Pancreas (tissue), 10 donors: Measurements from ENCODE around the gene LDLRAD4. TPM values are rescaled to one million over a fixed set of nuclear protein-coding genes. Genes with fewer than 3 reads are reported as not detected.

ENCODE experiments used
- ATAC-seq, 4 donors: fragments of 200-7000 bp; cut with Tn5 transposase; one replicate each; pipeline versions ENCODE4 v1.8.0 to v1.9.1; 2020; ENCODE audit warnings: mild to moderate bottlenecking in 4 of 4, moderate library complexity in 4 of 4
- DNase-seq, 6 donors: peaks; one replicate each; pipeline ENCODE4 v3.0.0-alpha.2; 2020
- FAIRE-seq: peaks from 2 replicates; lab custom pipeline; 2012; peaks lifted over from hg19 to GRCh38; lab: Jason Lieb, UNC
- H3K27ac ChIP-seq, 4 donors: fragments of 200-600 bp; sonication (generic); 1 replicate in 3 of 4; 2 replicates in 1 of 4; pipeline versions ENCODE4 v1.5.0 to v1.8.0; 2020
- H3K27me3 ChIP-seq, 4 donors: fragments of 200-600 bp; one replicate each; pipeline ENCODE4 v1.8.0; 2021
- H3K36me3 ChIP-seq, 3 donors: fragments of 200-600 bp; sonication (generic) in 1 of 3; one replicate each; pipeline versions ENCODE4 v1.5.0 to v1.8.0; 2020 to 2021
- H3K4me1 ChIP-seq, 3 donors: fragments of 200-600 bp; one replicate each; pipeline ENCODE4 v1.8.0; 2021
- H3K4me3 ChIP-seq, 4 donors: fragments of 200-600 bp; sonication (generic) in 2 of 4; one replicate each; pipeline versions ENCODE4 v1.5.0 to v1.8.0; 2020 to 2021
- H3K9me3 ChIP-seq, 4 donors: fragments of 200-600 bp; one replicate each; pipeline ENCODE4 v1.8.0; 2021
- CTCF ChIP-seq, 4 donors: fragments of 200-600 bp; sonication (generic) in 3 of 4; IDR thresholded peaks; one replicate each; pipeline versions ENCODE4 v1.5.0 to v1.8.0; 2021; ENCODE audit warnings: antibody characterized with exemption in 4 of 4
- WGBS, 2 donors: extraction: QIAGEN DNeasy Blood & Tissue Kit; methylation state at CpG; one replicate each; pipeline ENCODE4 v1.1.7; 2013; 5-methylcytosine and 5-hydroxymethylcytosine counted together
- intact Hi-C, 3 donors: fragments of 100-400 bp; cut with DNase I; formaldehyde crosslinking; loops; one replicate each; pipeline versions ENCODE4 v1.11.1 to v1.14.2; 2022
- polyA plus RNA-seq, 2 donors: library from polyadenylated mRNA; stranded (reverse); fragments of 200-250 nt; gene quantifications; one replicate each; pipeline ENCODE4 v1.2.3, GENCODE V29; 2013
- total RNA-seq, 6 donors: library from RNA; stranded (reverse); fragmentation: NEBNext Ultra II Directional in 4 of 6; extraction: Animal tissue kit (Norgen Biotek cat#: 25700) in 4 of 6; gene quantifications; one replicate each; pipeline versions ENCODE4 v1.2.1 to v1.2.4, GENCODE V29; 2021 to 2023
- donor health status: healthy with polysubstance abuse.
- donor health status: DM: no; HTN: no; CAD: no; lungs with moderate emphysema.
- donor health status: DM: no; HTN: no; CAD: no.
- donor health status: control.
- donor health status: control.
- donor health status: Bipolar disorder and iron deficiency.
- donor health status: DM: yes; HTN: yes; CAD: no.
- donor health status: DM: no; HTN: no; CAD: no.
- donor health status: DM: no; HTN: no; CAD: no.
- donor health status: DM: yes; HTN: yes; CAD: no.

The LDLRAD4 gene
- total and polyA plus RNA-seq, 8 donors, result 2.5 to 21.8 (median 5.7) TPM

- Histone ChIP-seq H3K4me1 (no peaks in the 10 kb centered on the region), H3K27ac (no peak overlapping the region), H3K36me3 (no peaks in the 10 kb centered on the region), H3K4me3 (no peak overlapping the region), H3K9me3 (no peaks in the 10 kb centered on the region), H3K27me3 (no peaks in the 10 kb centered on the region)
- FAIRE-seq (no peak), DNase-seq (peak in 1 of 6 donors; percentile 0), ATAC-seq (no peak)
- 81 to 83% methylated on average over 9 of the region's 9 CpGs for WGBS, 2 donors
- no peak for TF ChIP-seq CTCF (IDR thresholded peaks at IDR 0.05)
- intact Hi-C loops, result no loop called here
Measured at GRCh38 chr18:13236411-13236810, 17.9 kb downstream of the LDLRAD4 start.

- no peak for ATAC-seq
- H3K27ac ChIP-seq, result no peak overlapping the region
- peak in 1 of 6 donors; percentile 1 for DNase-seq
- no peaks in the 10 kb centered on the region for H3K9me3 ChIP-seq
- FAIRE-seq, result no peak
- no peaks in the 10 kb centered on the region for H3K27me3 ChIP-seq
- H3K4me3 ChIP-seq, result no peak overlapping the region
- 79 to 83% methylated on average over 7 of the region's 7 CpGs for WGBS, 2 donors
- no peaks in the 10 kb centered on the region for H3K4me1 ChIP-seq
- intact Hi-C loops, result no loop called here
- no peak for TF ChIP-seq CTCF (IDR thresholded peaks at IDR 0.05)
- H3K36me3 ChIP-seq, result no peaks in the 10 kb centered on the region
Measured at GRCh38 chr18:13237073-13237472, 18.5 kb downstream of the LDLRAD4 start.

- H3K36me3 ChIP-seq, result no peaks in the 10 kb centered on the region
- FAIRE-seq (no peak), ATAC-seq (no peak), DNase-seq (no peak)
- no peak overlapping the region for H3K27ac ChIP-seq
- TF ChIP-seq CTCF (IDR thresholded peaks at IDR 0.05), result no peak
- no peaks in the 10 kb centered on the region for H3K4me1 ChIP-seq
- H3K27me3 ChIP-seq, result no peaks in the 10 kb centered on the region
- no peak overlapping the region for H3K4me3 ChIP-seq
- H3K9me3 ChIP-seq, result no peaks in the 10 kb centered on the region
- intact Hi-C loops, result no loop called here
- WGBS, 2 donors, result 64 to 78% methylated on average over 3 of the region's 3 CpGs
Measured at GRCh38 chr18:13237641-13238040, 19.1 kb downstream of the LDLRAD4 start.

GRCh38 chr18:13239171-13239956 lies 20.8 kb downstream of the LDLRAD4 start:
- intact Hi-C loops, result no loop called here
- DNase-seq (no peak), FAIRE-seq (no peak)

More at GRCh38 chr18:13239171-13239956, 20.8 kb downstream of the LDLRAD4 start:
- TF ChIP-seq CTCF (IDR thresholded peaks at IDR 0.05), result no peak
- H3K4me1 ChIP-seq, result no peaks in the 10 kb centered on the region
- 84 to 86% methylated on average over 13 of the region's 13 CpGs for WGBS, 2 donors
- no peaks in the 10 kb centered on the region for H3K27me3 ChIP-seq
- no peak overlapping the region for H3K4me3 ChIP-seq
- H3K9me3 ChIP-seq, result no peaks in the 10 kb centered on the region
- H3K36me3 ChIP-seq, result no peaks in the 10 kb centered on the region
- no peak for ATAC-seq
- H3K27ac ChIP-seq, result no peak overlapping the region
